ENCODE results near the gene RBAK.
"Not testable (repeated sequence)": the region's sequence is repeated elsewhere in the genome, so short reads cannot be mapped to it uniquely, and the experiment has no call there.

Gene RBAK

DNA sequence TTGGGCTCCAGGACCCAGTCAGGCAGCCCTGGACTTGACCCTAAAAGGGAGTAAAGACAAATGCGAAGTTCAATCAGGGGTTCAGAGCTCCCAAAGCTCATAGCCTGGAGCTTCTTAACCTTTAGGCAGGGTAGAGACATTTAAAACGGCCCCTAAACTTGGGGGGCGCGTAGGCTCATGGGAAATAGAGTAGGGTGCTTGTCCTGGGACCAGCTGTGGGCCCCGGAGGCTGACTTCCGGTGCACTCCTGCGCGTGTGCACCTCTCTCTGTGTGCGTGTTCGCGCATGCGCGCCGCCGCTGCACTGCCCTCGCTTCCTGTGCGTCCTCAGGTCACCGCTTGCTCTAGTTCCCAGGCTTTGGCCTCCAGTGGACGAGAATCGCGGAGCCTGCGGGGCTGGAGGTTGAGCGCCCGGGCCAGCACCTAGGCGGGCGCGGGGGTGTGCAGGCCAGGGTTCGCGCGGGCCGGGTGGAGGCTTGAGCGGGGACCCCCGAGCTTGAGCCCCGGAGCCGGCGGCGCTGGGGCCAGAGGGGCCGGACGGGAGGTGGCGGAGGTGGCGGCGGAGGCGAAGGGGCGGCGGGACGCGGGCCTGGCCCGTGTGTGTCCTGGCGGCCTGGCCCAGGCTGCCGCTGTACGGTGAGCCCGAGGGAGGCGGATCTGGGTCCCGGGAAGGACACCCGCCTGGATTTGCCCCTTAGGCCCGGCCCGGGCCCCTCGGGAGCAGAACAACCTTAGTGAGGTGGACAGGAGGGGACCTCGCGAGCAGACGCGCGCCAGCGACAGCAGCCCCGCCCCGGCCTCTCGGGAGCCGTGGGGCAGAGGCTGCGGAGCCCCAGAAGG is at the start of gene RBAK:
Gene RBAK, plus strand, starts transcription at position 303 of the 839 bp plus-strand sequence. CDS start 2,217 bp downstream, outside the sequence.
- peak; percentile 95 for DNase-seq

GRCh38 chr7:4996696-4997222 is 48.9 kb upstream of the RBAK start:
- DNase-seq: no peak

DNA sequence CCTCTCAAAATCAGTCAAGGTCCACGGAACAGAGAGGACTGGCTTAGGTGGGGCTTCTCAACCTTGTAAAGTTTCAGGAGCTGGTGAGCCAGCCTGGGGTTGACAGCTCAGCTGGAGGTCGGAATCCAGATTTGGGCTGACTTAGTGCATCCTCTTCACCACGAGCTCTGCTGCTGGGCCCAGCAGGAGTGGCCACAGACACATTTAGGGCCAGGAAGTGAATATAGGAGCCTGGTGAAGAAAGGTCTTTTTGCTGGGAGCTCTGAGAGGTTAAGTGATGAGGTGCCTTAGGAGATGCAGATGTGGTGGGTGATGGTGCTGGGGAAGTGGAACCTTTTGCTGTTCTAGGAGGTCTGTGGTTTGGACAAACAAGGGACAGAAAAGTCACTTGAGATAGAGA is 47.4 kb upstream of the RBAK start:
- DNase-seq: no peak

DNA sequence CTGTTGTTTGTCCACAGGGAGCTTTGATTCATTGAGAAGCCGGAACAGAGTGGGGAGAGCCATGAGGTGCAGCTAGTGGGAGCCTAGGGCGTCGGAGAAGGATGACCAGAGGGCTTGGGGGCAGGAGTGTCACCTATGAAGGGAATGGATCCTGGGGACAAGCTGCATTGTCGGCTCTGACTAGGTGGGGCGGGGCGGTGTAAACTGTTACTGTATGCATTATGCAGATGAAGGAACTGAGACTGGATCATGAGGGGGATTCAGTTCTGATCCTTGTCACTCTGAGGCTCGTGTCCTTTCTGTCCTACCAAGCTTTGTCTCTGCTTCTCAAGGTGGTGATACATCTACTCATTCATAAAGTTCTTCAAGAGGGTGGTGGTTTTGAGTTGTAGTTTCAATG is 46.8 kb upstream of the RBAK start:
- DNase-seq: no peak

DNA sequence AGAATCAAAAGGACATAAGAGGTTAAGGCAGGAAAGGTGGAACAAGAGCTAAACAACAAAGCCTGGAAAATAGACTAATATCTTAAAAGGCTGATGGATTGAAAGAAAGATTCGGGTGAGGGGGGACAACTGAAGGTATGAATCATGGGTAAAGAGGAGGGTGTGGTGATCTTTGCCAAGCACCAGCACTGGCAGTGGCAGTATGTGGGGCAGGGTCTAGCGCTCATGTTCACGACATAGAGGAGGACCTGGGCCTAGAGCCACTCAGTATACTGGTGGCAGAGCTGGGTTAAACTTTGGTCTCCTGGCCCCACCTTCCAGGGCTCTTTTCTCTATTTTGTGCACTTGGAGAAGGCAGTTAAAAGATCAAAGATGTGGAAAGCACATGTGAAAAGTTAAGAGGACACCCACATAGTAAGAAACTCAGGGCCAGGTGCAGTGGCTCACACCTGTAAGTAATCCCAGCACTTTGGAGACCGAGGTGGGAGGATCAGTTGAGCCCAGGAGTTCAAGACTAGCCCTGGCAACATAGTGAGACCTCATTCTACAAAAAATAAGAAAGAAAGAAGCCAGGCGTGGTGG is 46.2 kb upstream of the RBAK start:
- DNase-seq: no peak

GRCh38 chr7:5001003-5001402 is 44.7 kb upstream of the RBAK start:
- DNase-seq: no peak

- no peak for DNase-seq
Measured at GRCh38 chr7:5001911-5002310, 43.7 kb upstream of the RBAK start.

DNA sequence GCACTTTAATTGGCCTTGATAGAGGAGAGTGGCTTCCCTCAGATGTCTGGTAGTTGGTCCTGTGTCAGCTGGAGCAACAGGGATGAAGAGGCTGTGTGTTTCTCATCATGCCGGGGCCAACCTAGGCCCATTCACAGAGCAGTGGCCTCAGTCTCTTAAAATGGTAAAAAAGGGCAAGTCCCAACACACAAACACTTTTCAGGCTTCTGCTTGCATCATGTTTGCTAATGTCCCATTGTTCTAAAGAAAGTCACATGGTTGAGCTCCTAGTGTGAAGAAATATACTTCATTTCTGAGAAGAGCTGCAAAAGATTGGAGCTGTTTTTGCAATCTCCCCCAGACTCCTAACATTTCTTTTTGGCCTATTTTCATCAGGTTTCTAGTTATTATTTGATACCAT is 40.6 kb upstream of the RBAK start:
- no peak for DNase-seq

- DNase-seq: no peak
Measured at GRCh38 chr7:5012985-5013384, 32.7 kb upstream of the RBAK start.

DNA sequence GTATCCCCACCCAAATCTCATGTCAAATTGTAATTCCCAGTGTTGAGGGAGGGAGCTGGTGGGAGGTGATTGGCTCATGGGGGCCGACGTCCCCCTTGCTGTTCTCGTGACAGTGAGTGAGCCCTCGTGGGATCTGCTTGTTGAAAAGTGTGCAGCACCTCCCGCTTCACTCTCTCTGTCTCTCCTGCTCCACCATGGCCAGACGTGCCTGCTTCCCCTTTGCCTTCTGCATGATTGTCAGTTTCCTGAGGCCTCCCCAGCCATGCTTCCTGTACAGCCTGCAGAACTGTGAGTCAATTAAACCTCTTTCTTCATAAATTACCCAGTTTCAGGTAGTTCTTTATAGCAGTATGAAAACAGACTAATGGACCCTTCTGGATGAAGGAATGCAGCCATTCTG is 29.7 kb upstream of the RBAK start:
- peak; percentile 38 for DNase-seq

DNA sequence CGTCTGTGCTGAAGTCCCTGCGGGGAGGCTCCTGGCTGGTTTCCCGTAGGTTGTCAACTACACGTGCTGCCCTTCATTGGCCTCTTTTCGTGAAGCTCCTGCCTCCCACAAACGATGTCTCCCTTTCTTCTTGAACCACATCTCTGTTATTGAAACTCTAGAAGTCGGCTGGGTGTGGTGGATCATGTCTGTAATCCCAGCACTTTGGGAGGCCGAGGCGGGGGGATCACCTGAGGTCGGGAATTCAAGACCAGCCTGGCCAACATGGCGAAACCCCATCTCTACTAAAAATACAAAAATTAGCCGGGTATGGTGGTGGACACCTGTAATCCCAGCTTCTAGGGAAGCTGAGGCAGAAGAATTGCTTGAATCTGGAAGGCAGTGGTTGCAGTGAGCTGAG is 28.0 kb upstream of the RBAK start:
- not testable (repeated sequence) for DNase-seq

- no peak for DNase-seq
Measured at GRCh38 chr7:5020098-5020497, 25.6 kb upstream of the RBAK start.

- not testable (repeated sequence) for DNase-seq
Measured at GRCh38 chr7:5020976-5021550, 24.6 kb upstream of the RBAK start.

- DNase-seq: not testable (repeated sequence)
Measured at GRCh38 chr7:5023626-5024025, 22.0 kb upstream of the RBAK start.

DNA sequence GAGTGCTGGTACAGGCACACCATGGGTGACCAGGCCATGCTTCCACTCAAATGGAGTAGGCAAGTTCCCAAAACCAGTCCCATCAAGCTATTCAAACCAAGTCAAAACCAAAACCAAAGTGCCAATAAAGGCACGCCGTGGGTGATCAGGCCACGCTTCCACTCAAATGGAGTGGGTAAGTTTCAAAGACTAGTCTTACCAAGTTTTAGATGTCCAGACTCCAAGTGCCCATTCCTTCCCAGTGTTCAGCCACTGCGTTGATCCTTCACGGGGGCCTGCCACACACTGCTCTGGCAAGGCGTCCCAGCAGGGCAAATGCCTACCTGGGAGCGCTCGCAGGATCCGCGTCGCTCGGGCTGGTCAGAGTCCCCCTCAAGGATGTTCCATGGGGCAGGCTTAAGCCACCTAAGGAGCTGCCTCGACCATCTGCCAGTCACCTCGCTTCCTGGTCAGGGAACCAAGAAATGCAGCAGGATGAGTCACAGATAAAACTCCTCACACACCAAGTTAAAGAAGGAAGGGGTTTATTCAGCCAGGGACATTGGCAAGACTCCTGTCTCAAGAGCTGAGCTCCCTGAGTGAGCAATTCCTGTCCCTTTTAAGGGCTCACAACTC is 17.8 kb upstream of the RBAK start:
- DNase-seq: not testable (repeated sequence)

DNA sequence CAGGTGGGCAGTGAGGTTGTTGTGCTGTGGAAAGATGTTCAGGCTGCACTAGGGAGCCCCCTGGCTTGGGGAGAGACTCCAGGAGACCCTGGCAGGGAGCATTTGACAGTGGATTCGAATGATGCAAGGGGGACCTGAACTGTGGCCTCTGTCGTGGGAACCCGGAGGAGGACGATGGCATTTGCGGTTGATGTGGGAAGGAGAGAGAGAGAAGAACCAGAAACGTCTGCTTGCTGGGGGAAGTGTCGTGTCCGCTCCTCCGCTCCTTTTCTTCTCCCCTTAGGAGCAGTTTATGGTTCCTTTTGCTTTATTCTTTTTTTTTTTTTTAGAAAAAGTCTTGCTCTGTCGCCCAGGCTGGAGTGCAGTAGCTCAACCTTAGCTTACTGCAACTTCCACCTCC is 12.5 kb upstream of the RBAK start:
- DNase-seq: not testable (repeated sequence)

- DNase-seq: no peak
Measured at GRCh38 chr7:5035276-5035675, 10.4 kb upstream of the RBAK start.

- no peak for DNase-seq
Measured at GRCh38 chr7:5036446-5036845, 9.2 kb upstream of the RBAK start.

- DNase-seq: no peak
Measured at GRCh38 chr7:5041047-5041446, 4.6 kb upstream of the RBAK start.

- no peak for DNase-seq
Measured at GRCh38 chr7:5043661-5044060, 2.0 kb upstream of the RBAK start.

DNA sequence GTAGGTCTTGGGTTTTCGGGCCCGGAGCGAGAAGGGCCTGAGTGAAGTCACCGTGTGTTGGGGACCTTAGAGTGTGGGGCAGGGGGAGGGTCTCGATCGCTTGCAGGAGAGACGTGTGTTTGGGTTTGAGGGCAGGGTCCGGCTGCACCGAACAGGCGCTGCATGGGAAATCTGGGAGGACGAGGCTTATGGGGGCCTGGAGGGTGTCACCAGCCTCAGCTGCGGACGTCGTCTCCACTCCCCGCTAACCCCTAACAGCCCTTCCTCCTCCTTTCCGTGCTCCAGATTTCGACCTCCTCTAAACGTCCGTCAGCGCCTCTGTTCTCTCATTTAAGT is 705 bp downstream of the RBAK start:
- DNase-seq: not testable (repeated sequence)

DNA sequence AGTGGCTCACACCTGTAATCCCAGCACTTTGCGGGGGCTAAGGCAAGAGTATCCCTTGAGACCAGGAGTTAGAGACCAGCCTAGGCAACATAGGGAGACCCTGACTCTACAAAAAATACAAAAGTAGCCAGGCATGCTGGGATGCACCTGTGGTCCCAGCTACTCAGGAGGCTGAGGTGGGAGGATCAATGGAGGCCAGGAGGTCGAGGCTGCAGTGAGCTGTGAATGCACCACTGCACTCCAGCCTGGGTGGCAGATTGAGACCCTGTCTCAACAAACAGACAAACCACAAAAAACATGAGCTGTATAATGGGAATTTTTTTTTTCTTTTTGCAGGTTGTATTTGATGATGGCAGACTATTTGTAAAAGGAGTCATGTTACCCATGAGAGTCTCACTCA is 1.5 kb downstream of the RBAK start:
- not testable (repeated sequence) for DNase-seq

DNA sequence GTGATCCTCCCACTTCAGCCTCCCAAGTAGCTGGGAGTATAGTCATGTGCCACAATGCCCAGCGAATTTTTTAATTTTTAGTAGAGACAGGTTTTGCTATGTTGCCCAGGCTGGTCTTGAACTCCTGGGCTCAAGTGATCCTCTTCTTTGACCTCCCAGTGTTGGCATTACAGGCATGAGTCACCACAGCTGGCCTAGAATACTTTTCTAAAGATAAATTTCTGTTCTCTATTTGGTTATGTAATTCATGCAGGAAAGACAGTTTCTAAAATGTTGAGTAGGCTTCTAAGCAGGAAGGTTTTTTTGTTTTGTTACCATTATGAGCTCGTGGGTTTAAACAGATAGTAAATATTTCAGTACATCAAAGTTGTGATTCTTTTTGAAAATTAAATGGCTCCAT is 5.0 kb downstream of the RBAK start:
- no peak for DNase-seq

DNA sequence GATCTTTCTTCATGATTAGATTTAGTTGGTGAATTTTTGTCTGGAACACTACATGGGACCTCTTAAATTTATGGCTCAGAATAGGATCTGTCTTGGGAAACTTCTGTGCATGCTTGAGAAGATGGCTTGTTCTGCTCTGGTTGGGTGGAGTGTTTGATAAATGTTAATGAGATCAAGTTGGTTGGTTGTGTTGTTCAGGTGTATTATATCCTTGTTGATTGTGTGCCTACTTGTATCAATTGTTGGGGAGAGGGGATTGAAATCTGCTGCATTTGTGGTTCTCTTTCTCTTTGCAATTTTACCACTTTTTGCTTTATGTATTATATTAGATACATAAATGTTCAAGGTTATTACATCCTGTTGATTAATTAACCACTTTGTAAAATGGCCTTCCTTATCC is 6.1 kb downstream of the RBAK start:
- not testable (repeated sequence) for DNase-seq
